Activated CD4-positive, alpha-beta T cell treated with anti-CD3 and anti-CD28 coated beads, Interleukin-2, amount 50 U/mL, for 16 hours (primary cell): Measurements from ENCODE around the gene ELL2.

Experiments used
- DNase-seq: peaks from one replicate; pipeline ENCODE4 v3.0.0-alpha.2; 2020

Gene ELL2

GRCh38 chr5:95983080-95983479 is 21.4 kb upstream of the ELL2 start:
- no peak for DNase-seq

GRCh38 chr5:95976606-95977005 is 15.0 kb upstream of the ELL2 start:
- no peak for DNase-seq

- DNase-seq: no peak
These were observed 14.1 kb upstream of the ELL2 start for GRCh38 chr5:95975703-95976102.

- peak; percentile 81 for DNase-seq
These were observed 12.2 kb upstream of the ELL2 start for GRCh38 chr5:95973793-95974325.

- no peak for DNase-seq
These were observed 10.5 kb upstream of the ELL2 start for GRCh38 chr5:95972196-95972595.

GRCh38 chr5:95970359-95970704 is 8.7 kb upstream of the ELL2 start:
- no peak for DNase-seq

GRCh38 chr5:95969651-95970358 is 8.2 kb upstream of the ELL2 start:
- DNase-seq: no peak

GRCh38 chr5:95969055-95969454 is 7.4 kb upstream of the ELL2 start:
- no peak for DNase-seq

GRCh38 chr5:95967236-95967635 is 5.6 kb upstream of the ELL2 start:
- no peak for DNase-seq

- no peak for DNase-seq
These were observed 4.4 kb upstream of the ELL2 start for GRCh38 chr5:95966005-95966404.

- peak; percentile 76 for DNase-seq
These were observed 2.2 kb upstream of the ELL2 start for GRCh38 chr5:95963650-95964410.

GRCh38 chr5:95962785-95963184 is 1.1 kb upstream of the ELL2 start:
- peak; percentile 46 for DNase-seq

- no peak for DNase-seq
These were observed 773 bp upstream of the ELL2 start for GRCh38 chr5:95962475-95962773.

- peak; percentile 74 for DNase-seq
These were observed 709 bp downstream of the ELL2 start for GRCh38 chr5:95960667-95961616.

- DNase-seq: peak; percentile 17
These were observed 1.6 kb downstream of the ELL2 start for GRCh38 chr5:95959888-95960666.

- DNase-seq: no peak
These were observed 2.4 kb downstream of the ELL2 start for GRCh38 chr5:95959051-95959887.

- DNase-seq: peak; percentile 46
These were observed 3.2 kb downstream of the ELL2 start for GRCh38 chr5:95958310-95959014.

- DNase-seq: no peak
These were observed 4.0 kb downstream of the ELL2 start for GRCh38 chr5:95957561-95958203.

GRCh38 chr5:95956900-95957293 is 4.8 kb downstream of the ELL2 start:
- DNase-seq: no peak
